ENCODE data around the gene CNTNAP2.
"Not testable (repeated sequence)": the region's sequence is repeated elsewhere in the genome, so short reads cannot be mapped to it uniquely, and the experiment has no call there.

The CNTNAP2 gene

GRCh38 chr7:148304456-148304855 lies 2187.9 kb downstream of the CNTNAP2 start:
- no peak overlapping the region for H3K27ac ChIP-seq
- DNase-seq (ENCODE audit: low read depth, low spot score), result no peak

- H3K27ac ChIP-seq, result no peak overlapping the region
- DNase-seq (ENCODE audit: low read depth, low spot score), result no peak
These were observed 2190.2 kb downstream of the CNTNAP2 start for GRCh38 chr7:148306759-148307158.

GRCh38 chr7:148318102-148318811 lies 2201.7 kb downstream of the CNTNAP2 start:
- H3K27ac ChIP-seq, result no peak overlapping the region
- DNase-seq (ENCODE audit: low read depth, low spot score), result no peak

GRCh38 chr7:148318838-148319237 lies 2202.2 kb downstream of the CNTNAP2 start:
- no peak for DNase-seq (ENCODE audit: low read depth, low spot score)
- H3K27ac ChIP-seq, result no peak overlapping the region

- H3K27ac ChIP-seq, result no peak overlapping the region
- DNase-seq (ENCODE audit: low read depth, low spot score), result no peak
These were observed 2202.8 kb downstream of the CNTNAP2 start for GRCh38 chr7:148319316-148319808.

GRCh38 chr7:148325208-148325607 lies 2208.6 kb downstream of the CNTNAP2 start:
- H3K27ac ChIP-seq, result no peak overlapping the region
- no peak for DNase-seq (ENCODE audit: low read depth, low spot score)

GRCh38 chr7:148327379-148327778 lies 2210.8 kb downstream of the CNTNAP2 start:
- DNase-seq (ENCODE audit: low read depth, low spot score), result peak; percentile 87
- H3K27ac ChIP-seq, result peak overlapping the region; percentile 39

- DNase-seq (ENCODE audit: low read depth, low spot score), result no peak
These were observed 2212.3 kb downstream of the CNTNAP2 start for GRCh38 chr7:148328906-148329305.

GRCh38 chr7:148330124-148330818 lies 2213.7 kb downstream of the CNTNAP2 start:
- H3K27ac ChIP-seq, result no peak overlapping the region
- DNase-seq (ENCODE audit: low read depth, low spot score), result no peak

More at GRCh38 chr7:148328906-148329305, 2212.3 kb downstream of the CNTNAP2 start:
- H3K27ac ChIP-seq, result no peak overlapping the region

GRCh38 chr7:148330822-148331221 lies 2214.2 kb downstream of the CNTNAP2 start:
- DNase-seq (ENCODE audit: low read depth, low spot score), result no peak
- H3K27ac ChIP-seq, result no peak overlapping the region

- DNase-seq (ENCODE audit: low read depth, low spot score), result not testable (repeated sequence)
- peak overlapping the region; percentile 90 for H3K27ac ChIP-seq
These were observed 2214.9 kb downstream of the CNTNAP2 start for GRCh38 chr7:148331456-148331855.

GRCh38 chr7:148332191-148333186 lies 2215.9 kb downstream of the CNTNAP2 start:
- DNase-seq (ENCODE audit: low read depth, low spot score), result no peak
- H3K27ac ChIP-seq, result peak overlapping the region; percentile 90

- DNase-seq (ENCODE audit: low read depth, low spot score), result no peak
- H3K27ac ChIP-seq, result peak overlapping the region; percentile 75
These were observed 2217.9 kb downstream of the CNTNAP2 start for GRCh38 chr7:148334441-148334956.

- peak; percentile 84 for DNase-seq (ENCODE audit: low read depth, low spot score)
- H3K27ac ChIP-seq, result peak overlapping the region; percentile 75
These were observed 2218.5 kb downstream of the CNTNAP2 start for GRCh38 chr7:148334959-148335577.

- H3K27ac ChIP-seq, result peak overlapping the region; percentile 75
- no peak for DNase-seq (ENCODE audit: low read depth, low spot score)
These were observed 2219.2 kb downstream of the CNTNAP2 start for GRCh38 chr7:148335790-148336189.

- DNase-seq (ENCODE audit: low read depth, low spot score), result no peak
These were observed 2219.8 kb downstream of the CNTNAP2 start for GRCh38 chr7:148336411-148336810.

GRCh38 chr7:148337246-148337965 lies 2220.8 kb downstream of the CNTNAP2 start:
- peak overlapping the region; percentile 75 for H3K27ac ChIP-seq
- DNase-seq (ENCODE audit: low read depth, low spot score), result no peak

More at GRCh38 chr7:148336411-148336810, 2219.8 kb downstream of the CNTNAP2 start:
- peak overlapping the region; percentile 75 for H3K27ac ChIP-seq

- no peak for DNase-seq (ENCODE audit: low read depth, low spot score)
- peak overlapping the region; percentile 75 for H3K27ac ChIP-seq
These were observed 2221.6 kb downstream of the CNTNAP2 start for GRCh38 chr7:148337995-148338747.
